ENCODE data around the gene ZMAT5. TPM values are rescaled to one million over a fixed set of nuclear protein-coding genes. Genes with fewer than 3 reads are reported as not detected.

The ZMAT5 gene
- total RNA-seq, 1 experiment from 2014 or later: 16.0 TPM

DNA sequence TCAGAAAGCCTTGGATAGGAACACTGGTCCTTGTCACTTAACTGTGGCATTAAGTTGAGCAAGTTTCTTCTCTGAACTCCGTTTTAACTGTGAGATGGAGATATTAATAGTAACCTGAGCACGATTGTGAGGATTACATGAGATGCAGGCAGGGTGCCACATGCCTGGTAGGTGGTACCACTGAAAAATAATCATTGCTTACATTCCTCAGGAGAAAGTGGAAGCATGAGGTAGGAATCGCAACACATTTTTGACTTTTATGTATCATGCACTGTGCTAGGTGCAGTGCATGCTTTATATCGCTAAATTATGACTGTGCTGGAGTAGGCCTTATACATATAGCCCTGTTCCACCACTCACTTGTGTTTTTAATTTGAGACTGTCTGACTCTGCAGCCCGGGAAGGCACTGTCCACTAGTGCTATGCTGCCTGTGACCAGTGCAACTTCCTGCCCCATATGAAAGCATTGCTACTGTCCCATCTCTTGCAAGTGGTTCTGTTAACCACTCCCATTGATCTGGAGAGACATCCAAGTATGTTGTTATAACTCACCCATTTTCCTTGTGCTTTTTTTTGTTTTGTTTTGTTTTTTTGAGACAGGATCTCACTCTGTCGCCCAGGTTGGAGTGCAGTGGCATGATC lies 1.4 kb upstream of the ZMAT5 start:
- ChIA-PET RAD21 (ENCODE audit: low non-redundant PET in 1 of 2, low total read pairs in 2 of 2, uncharacterized antibody in 2 of 2, unreplicated experiment in 2 of 2) (no interaction called here), CTCF (no interaction called here), POLR2A (no interaction called here)
- no peak for ATAC-seq
- H3K9me3 ChIP-seq (ENCODE audit: control insufficient read depth in 1 of 2, insufficient read depth in 1 of 2, low read depth in 1 of 2, low read length in 2 of 2): no peaks in the 10 kb centered on the region
- no peaks in the 10 kb centered on the region for H4K20me1 ChIP-seq (ENCODE audit: insufficient read depth)
- peak overlapping the region; percentile 75 to 83 for H3K4me3 ChIP-seq (replicated peaks in 1 of 2; ENCODE audit: low read depth in 1 of 2, low read length in 2 of 2)
- H3K27ac ChIP-seq (ENCODE audit: low read depth, low read length): peak overlapping the region; percentile 82
- no TSS peak for BruUV-seq (replicated peaks)
- peak overlapping the region; percentile 80 for H3K9ac ChIP-seq (ENCODE audit: low read length)
- H2AFZ ChIP-seq (ENCODE audit: low read depth, low read length, poor library complexity, severe bottlenecking): no peak overlapping the region
- intact Hi-C loops (cut with micrococcal nuclease): no loop called here
- no peaks in the 10 kb centered on the region for H3K9me2 ChIP-seq (ENCODE audit: insufficient read depth)
- H3K79me2 ChIP-seq (ENCODE audit: insufficient read depth, low read length): peaks cover 32% of the 10 kb centered on the region
- no peak for TF ChIP-seq YY1 (IDR thresholded peaks at IDR 0.05; ENCODE audit: extremely low read depth, insufficient replicate concordance, low read depth, low read length)
- no peak for TF ChIP-seq POLR2A (IDR thresholded peaks at IDR 0.05; ENCODE audit: borderline replicate concordance, extremely low read depth, insufficient read depth, insufficient read length)
- TF ChIP-seq, protein P1, sequence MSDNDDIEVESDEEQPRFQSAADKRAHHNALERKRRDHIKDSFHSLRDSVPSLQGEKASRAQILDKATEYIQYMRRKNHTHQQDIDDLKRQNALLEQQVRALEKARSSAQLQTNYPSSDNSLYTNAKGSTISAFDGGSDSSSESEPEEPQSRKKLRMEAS (IDR thresholded peaks at IDR 0.05): no peak
- no peak for TF ChIP-seq ZNF274 (IDR thresholded peaks at IDR 0.05; ENCODE audit: low read depth, low read length)
- TF ChIP-seq SRF (IDR thresholded peaks at IDR 0.05; ENCODE audit: low read depth): no peak
- TF ChIP-seq, protein P2, sequence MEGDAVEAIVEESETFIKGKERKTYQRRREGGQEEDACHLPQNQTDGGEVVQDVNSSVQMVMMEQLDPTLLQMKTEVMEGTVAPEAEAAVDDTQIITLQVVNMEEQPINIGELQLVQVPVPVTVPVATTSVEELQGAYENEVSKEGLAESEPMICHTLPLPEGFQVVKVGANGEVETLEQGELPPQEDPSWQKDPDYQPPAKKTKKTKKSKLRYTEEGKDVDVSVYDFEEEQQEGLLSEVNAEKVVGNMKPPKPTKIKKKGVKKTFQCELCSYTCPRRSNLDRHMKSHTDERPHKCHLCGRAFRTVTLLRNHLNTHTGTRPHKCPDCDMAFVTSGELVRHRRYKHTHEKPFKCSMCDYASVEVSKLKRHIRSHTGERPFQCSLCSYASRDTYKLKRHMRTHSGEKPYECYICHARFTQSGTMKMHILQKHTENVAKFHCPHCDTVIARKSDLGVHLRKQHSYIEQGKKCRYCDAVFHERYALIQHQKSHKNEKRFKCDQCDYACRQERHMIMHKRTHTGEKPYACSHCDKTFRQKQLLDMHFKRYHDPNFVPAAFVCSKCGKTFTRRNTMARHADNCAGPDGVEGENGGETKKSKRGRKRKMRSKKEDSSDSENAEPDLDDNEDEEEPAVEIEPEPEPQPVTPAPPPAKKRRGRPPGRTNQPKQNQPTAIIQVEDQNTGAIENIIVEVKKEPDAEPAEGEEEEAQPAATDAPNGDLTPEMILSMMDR (IDR thresholded peaks at IDR 0.05 in 2 of 3, conservative IDR thresholded peaks at IDR 0.05 in 1 of 3; ENCODE audit: borderline replicate concordance in 1 of 3, insufficient read depth in 1 of 3, low read depth in 2 of 3, low read length in 2 of 3): no peak
- no peak for TF ChIP-seq TCF7L2 (IDR thresholded peaks at IDR 0.05; ENCODE audit: borderline replicate concordance, extremely low read depth, insufficient read depth, insufficient read length)
- TF ChIP-seq EGR1 (IDR thresholded peaks at IDR 0.05; ENCODE audit: low read depth): no peak
- TF ChIP-seq FOSL1 (IDR thresholded peaks at IDR 0.05; ENCODE audit: low read depth): no peak
- TF ChIP-seq CEBPB (IDR thresholded peaks at IDR 0.05; ENCODE audit: low read depth): no peak
- TF ChIP-seq, protein P3, sequence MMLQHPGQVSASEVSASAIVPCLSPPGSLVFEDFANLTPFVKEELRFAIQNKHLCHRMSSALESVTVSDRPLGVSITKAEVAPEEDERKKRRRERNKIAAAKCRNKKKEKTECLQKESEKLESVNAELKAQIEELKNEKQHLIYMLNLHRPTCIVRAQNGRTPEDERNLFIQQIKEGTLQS (IDR thresholded peaks at IDR 0.05): no peak
- no peak for TF ChIP-seq SP1 (IDR thresholded peaks at IDR 0.05; ENCODE audit: low read depth)
- no peak for TF ChIP-seq ELF1 (IDR thresholded peaks at IDR 0.05; ENCODE audit: borderline replicate concordance, low read depth)
- no peak for TF ChIP-seq SIN3A (IDR thresholded peaks at IDR 0.05; ENCODE audit: low read depth)
- TF ChIP-seq CBX3 (IDR thresholded peaks at IDR 0.05; ENCODE audit: low read depth): no peak
- peaks cover 15 to 19% of the 10 kb centered on the region in 2 experiments; a peak in 3 of 4 replicates for H3K36me3 ChIP-seq (ENCODE audit: control insufficient read depth in 1 of 2, insufficient read depth in 2 of 2, low read length in 2 of 2)
- DNase-seq (ENCODE audit: low read depth, low spot score): no peak
- peak overlapping the region; percentile 91 for H3K4me2 ChIP-seq (ENCODE audit: low read length)
- H3K27me3 ChIP-seq (ENCODE audit: insufficient read depth, low read length): no peaks in the 10 kb centered on the region
- H3K4me1 ChIP-seq (ENCODE audit: control insufficient read depth in 1 of 2, insufficient read depth in 2 of 2, low read length in 2 of 2): peaks cover 7 to 35% of the 10 kb centered on the region in 2 experiments
